GM12865 (cell line): ENCODE data around the gene SYNRG.

Experiments used
- DNase-seq: peaks from one replicate; pipeline ENCODE4 v3.0.0; 2010; ENCODE audit warnings: low read depth
- H3K4me3 ChIP-seq: 2 replicates; pipeline ENCODE4 v1.5.1; 2011; ENCODE audit warnings: mild to moderate bottlenecking, low read depth, low read length, control low read depth
- TF ChIP-seq, protein P1 (sequence below): IDR thresholded peaks from 2 replicates; pipeline ENCODE4 v1.5.1; 2011; ENCODE audit warnings: low read length, control low read depth, low read depth, inconsistent platforms; ENCODE audit not compliant: insufficient read depth; ENCODE audit errors: missing control alignments

The SYNRG gene

DNA sequence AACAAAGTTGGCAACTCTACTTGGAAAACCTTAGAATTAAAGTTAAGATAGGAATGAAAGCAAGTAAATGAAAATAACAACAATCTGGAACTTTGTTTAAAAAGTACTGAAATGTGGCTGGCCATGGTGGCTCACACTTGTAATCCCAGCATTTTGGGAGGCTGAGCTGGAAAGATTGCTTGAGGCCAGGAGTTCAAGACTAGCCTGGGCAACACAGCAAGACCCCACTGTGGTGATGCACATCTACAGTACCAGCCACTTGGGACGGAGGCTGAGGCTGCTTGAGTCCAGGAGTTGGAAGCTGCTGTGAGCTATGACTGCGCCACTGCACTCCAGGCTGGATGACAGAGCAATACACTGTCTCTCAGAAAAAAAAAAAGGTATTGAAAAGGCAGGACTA, 51.7 kb downstream of the SYNRG start:
- no peak for DNase-seq
- no peak overlapping the region for H3K4me3 ChIP-seq
- TF ChIP-seq, protein P1, sequence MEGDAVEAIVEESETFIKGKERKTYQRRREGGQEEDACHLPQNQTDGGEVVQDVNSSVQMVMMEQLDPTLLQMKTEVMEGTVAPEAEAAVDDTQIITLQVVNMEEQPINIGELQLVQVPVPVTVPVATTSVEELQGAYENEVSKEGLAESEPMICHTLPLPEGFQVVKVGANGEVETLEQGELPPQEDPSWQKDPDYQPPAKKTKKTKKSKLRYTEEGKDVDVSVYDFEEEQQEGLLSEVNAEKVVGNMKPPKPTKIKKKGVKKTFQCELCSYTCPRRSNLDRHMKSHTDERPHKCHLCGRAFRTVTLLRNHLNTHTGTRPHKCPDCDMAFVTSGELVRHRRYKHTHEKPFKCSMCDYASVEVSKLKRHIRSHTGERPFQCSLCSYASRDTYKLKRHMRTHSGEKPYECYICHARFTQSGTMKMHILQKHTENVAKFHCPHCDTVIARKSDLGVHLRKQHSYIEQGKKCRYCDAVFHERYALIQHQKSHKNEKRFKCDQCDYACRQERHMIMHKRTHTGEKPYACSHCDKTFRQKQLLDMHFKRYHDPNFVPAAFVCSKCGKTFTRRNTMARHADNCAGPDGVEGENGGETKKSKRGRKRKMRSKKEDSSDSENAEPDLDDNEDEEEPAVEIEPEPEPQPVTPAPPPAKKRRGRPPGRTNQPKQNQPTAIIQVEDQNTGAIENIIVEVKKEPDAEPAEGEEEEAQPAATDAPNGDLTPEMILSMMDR: no peak

DNA sequence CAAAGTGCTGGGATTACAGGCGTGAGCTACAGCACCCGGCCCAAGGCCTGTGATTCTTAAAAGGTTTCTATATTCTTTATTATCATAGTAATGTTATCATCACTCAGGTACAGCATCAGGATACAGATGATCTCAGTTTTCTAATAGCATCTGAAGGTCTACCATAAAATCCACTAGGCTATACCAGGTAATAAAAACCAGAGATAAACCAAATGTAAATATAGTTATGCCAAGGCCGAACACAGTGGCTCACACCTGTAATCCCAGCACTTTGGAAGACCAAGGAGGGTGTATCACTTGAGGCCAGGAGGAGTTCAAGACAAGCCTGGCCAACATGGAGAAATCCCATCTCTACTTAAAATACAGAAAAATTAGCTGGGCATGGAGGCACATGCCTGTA, 53.8 kb downstream of the SYNRG start:
- no peak for DNase-seq
- TF ChIP-seq, protein P1: no peak
- no peak overlapping the region for H3K4me3 ChIP-seq

DNA sequence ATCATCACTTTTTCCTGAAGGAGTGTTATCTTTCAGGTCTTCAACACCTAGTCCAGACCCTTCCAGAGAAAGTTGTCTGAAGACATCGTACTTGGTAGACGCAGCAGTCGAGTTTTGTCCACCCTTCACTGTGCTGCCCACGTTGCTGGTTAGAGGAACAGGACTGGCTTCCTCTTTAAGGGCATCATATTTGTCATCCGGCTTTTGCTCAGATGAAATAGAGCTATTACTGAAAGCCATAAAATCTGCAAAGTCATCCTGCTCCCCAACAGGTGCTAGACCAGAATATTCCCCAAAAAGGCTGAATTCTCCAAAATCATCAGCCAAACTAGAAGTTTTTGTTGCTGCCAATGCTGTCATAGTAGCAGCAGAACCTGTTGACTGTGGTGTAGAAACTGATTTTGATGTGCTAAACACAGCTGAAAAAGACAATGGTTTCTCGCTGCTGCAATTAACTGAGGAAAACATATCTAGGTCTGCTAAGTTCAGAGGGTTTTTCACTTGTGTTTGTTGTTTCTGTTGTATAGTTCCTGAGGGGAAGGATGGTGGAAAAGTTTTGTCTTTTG, 55.7 kb downstream of the SYNRG start:
- H3K4me3 ChIP-seq: no peak overlapping the region
- TF ChIP-seq, protein P1: no peak
- DNase-seq: no peak

DNA sequence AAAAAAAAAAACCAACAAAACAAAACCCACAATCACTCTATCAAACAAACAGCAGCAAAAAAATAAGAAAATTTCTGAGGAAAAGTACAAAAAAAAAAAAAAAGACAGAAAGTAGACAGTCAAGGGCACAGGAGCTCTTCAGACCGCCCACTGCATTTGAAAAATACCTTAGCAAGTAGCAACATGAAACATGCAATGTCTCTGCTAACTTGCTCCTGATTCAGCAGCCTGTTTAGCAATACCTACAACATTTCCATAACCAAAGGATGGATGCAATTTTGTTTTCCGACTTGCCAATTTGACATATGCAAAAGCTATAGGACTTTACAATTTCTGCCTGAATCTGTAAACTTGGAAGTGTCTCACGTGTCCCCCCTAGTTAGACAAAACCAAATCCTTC, 57.4 kb downstream of the SYNRG start:
- DNase-seq: no peak
- no peak overlapping the region for H3K4me3 ChIP-seq
- TF ChIP-seq, protein P1: no peak

DNA sequence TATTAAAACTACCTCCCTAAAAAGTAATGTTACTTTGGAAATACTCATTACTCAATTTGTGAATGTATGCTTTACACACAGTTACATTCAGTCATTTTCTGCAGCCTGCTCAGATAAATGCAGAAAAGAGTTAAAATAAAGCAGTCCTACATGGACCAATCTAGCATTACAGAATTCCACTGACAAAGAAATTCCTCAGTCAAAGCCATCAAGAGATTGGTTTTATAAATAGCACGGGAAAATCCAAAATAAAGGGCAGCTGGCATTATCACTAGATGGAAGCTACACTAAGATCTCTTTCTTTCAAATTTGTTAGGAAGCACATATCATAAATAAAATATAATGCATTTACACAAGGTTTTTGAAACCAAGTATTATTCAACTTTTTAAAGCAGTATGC, 61.2 kb downstream of the SYNRG start:
- no peak for DNase-seq
- TF ChIP-seq, protein P1: no peak

DNA sequence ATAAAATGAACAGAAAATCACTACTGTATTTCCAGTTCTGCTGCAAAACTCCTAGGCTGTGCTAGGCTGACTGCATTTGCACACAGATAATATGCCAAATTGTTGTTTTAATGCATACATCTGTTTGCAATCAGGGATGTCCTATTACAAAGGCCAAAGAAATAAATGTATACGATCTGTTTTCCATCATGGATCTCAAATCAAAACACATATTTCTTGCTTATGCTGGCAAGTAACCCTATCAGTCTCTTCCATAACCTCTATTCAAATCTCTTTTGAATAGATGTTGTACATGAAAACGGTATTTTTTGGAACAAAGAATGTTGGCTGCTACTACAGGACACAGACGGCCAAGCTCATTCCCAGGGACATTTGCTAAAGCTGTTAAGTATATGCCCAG, 62.9 kb downstream of the SYNRG start:
- TF ChIP-seq, protein P1: no peak
- DNase-seq: no peak
- H3K4me3 ChIP-seq: no peak overlapping the region

More for the DNA sequence above, 61.2 kb downstream of the SYNRG start:
- no peak overlapping the region for H3K4me3 ChIP-seq

DNA sequence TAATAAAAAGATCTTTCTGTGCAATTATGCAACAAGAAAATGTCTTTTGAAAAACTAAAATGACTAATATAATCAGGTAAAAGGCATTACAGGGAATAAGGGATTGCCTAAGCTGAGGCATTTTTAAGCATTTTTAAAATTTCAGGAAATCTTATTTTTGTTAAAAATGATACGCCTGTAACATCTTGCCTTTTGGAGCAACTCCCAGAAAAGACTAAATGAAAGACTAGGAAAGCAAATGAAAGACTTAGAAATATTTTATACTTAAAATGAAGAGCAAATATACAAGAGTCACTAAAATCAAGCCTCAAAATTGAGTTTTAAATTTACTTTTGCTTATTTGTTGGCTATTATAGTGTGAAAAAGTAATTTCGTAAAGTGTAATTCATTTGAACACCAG, 63.7 kb downstream of the SYNRG start:
- DNase-seq: no peak
- H3K4me3 ChIP-seq: no peak overlapping the region
- TF ChIP-seq, protein P1: no peak
